ENCODE measurements around the gene ARSG.

Gene ARSG

GRCh38 chr17:68379692-68380677 lies 88.7 kb downstream of the ARSG start:
- FAIRE-seq, result no peak

GRCh38 chr17:68381076-68381900 lies 90.0 kb downstream of the ARSG start:
- no peak for FAIRE-seq

- FAIRE-seq, result no peak
Observed at GRCh38 chr17:68382582-68383085, 91.3 kb downstream of the ARSG start.

- no peak for FAIRE-seq
Observed at GRCh38 chr17:68383120-68383442, 91.8 kb downstream of the ARSG start.

- FAIRE-seq, result no peak
Observed at GRCh38 chr17:68383443-68384321, 92.4 kb downstream of the ARSG start.

- FAIRE-seq, result no peak
Observed at GRCh38 chr17:68384471-68384870, 93.2 kb downstream of the ARSG start.

- FAIRE-seq, result no peak
Observed at GRCh38 chr17:68384941-68385340, 93.6 kb downstream of the ARSG start.

- no peak for FAIRE-seq
Observed at GRCh38 chr17:68385490-68386215, 94.4 kb downstream of the ARSG start.

GRCh38 chr17:68387435-68388218 lies 96.3 kb downstream of the ARSG start:
- FAIRE-seq, result no peak

- FAIRE-seq, result no peak
Observed at GRCh38 chr17:68389041-68389440, 97.7 kb downstream of the ARSG start.

GRCh38 chr17:68390888-68391545 lies 99.7 kb downstream of the ARSG start:
- FAIRE-seq, result no peak

- FAIRE-seq, result no peak
Observed at GRCh38 chr17:68391561-68392268, 100.4 kb downstream of the ARSG start.

GRCh38 chr17:68394608-68395331 lies 103.5 kb downstream of the ARSG start:
- no peak for FAIRE-seq

- FAIRE-seq, result no peak
Observed at GRCh38 chr17:68396226-68397107, 105.2 kb downstream of the ARSG start.

GRCh38 chr17:68397108-68397536 lies 105.8 kb downstream of the ARSG start:
- no peak for FAIRE-seq

- no peak for FAIRE-seq
Observed at GRCh38 chr17:68398691-68399637, 107.7 kb downstream of the ARSG start.

Data from colon (tissue), 2 donors.